Stimulated activated CD8-positive, alpha-beta memory T cell treated with anti-CD3 and anti-CD28 coated beads, Interleukin-4, amount 100 ng/mL, for 4 hours (primary cell): ENCODE results near the gene BDP1.
"Not testable (repeated sequence)": the region's sequence is repeated elsewhere in the genome, so short reads cannot be mapped to it uniquely, and the experiment has no call there.

Source experiments
- DNase-seq, 2 donors: peaks; one replicate each; pipeline ENCODE4 v3.0.0-alpha.2; 2020; ENCODE audit warnings: low read depth in 2 of 2, low spot score in 1 of 2

BDP1 gene

GRCh38 chr5:71563161-71563560 lies 107.7 kb downstream of the BDP1 start:
- no peak for DNase-seq

GRCh38 chr5:71564895-71565294 lies 109.4 kb downstream of the BDP1 start:
- DNase-seq = no peak

- DNase-seq = no peak
Measured at GRCh38 chr5:71569748-71570509, 114.5 kb downstream of the BDP1 start.

GRCh38 chr5:71571811-71572210 lies 116.4 kb downstream of the BDP1 start:
- not testable (repeated sequence) for DNase-seq

GRCh38 chr5:71573591-71573990 lies 118.1 kb downstream of the BDP1 start:
- DNase-seq = no peak

GRCh38 chr5:71575588-71575987 lies 120.1 kb downstream of the BDP1 start:
- DNase-seq = not testable (repeated sequence)

GRCh38 chr5:71576241-71576640 lies 120.8 kb downstream of the BDP1 start:
- no peak for DNase-seq

- DNase-seq = not testable (repeated sequence)
Measured at GRCh38 chr5:71577839-71578238, 122.4 kb downstream of the BDP1 start.

- no peak for DNase-seq
Measured at GRCh38 chr5:71582945-71583584, 127.6 kb downstream of the BDP1 start.

- no peak for DNase-seq
Measured at GRCh38 chr5:71586052-71586940, 130.8 kb downstream of the BDP1 start.

GRCh38 chr5:71586941-71587765 lies 131.7 kb downstream of the BDP1 start, which contains the start of gene MCCC2:
Gene MCCC2, plus strand, starts transcription at chr5:71587340. Its CDS starts 86 bp downstream, at chr5:71587426.
- peak; percentile 92 for DNase-seq

- no peak for DNase-seq
Measured at GRCh38 chr5:71587766-71588532, 132.5 kb downstream of the BDP1 start.

GRCh38 chr5:71588533-71588885 lies 133.1 kb downstream of the BDP1 start:
- DNase-seq = no peak

- no peak for DNase-seq
Measured at GRCh38 chr5:71589903-71590302, 134.5 kb downstream of the BDP1 start.

GRCh38 chr5:71591100-71591499 lies 135.6 kb downstream of the BDP1 start:
- DNase-seq = no peak

- DNase-seq = no peak
Measured at GRCh38 chr5:71596169-71596568, 140.7 kb downstream of the BDP1 start.

- no peak for DNase-seq
Measured at GRCh38 chr5:71597001-71597400, 141.6 kb downstream of the BDP1 start.

- no peak for DNase-seq
Measured at GRCh38 chr5:71600783-71601182, 145.3 kb downstream of the BDP1 start.

GRCh38 chr5:71601222-71602026 lies 146.0 kb downstream of the BDP1 start:
- peak; percentile 32 to 66 for DNase-seq
